CD14-positive monocyte (primary cell): ENCODE measurements around the gene ANTXR1. TPM values are rescaled to one million over a fixed set of nuclear protein-coding genes. Genes with fewer than 3 reads are reported as not detected.

Experiments
- DNase-seq, 3 donors: peaks; one replicate each; pipeline ENCODE4 v3.0.0-alpha.2; 2011 to 2022
- H2AFZ ChIP-seq: 2 replicates; pipeline ENCODE4 v1.6.0; 2012; ENCODE audit warnings: mild to moderate bottlenecking, low read depth, low read length, inconsistent platforms; ENCODE audit not compliant: insufficient read depth, poor library complexity, severe bottlenecking
- H3K27ac ChIP-seq, 2 donors: 1 replicate in 1 of 2; 2 replicates in 1 of 2; pipeline ENCODE4 v1.5.1; 2012 to 2013; ENCODE audit warnings: low read length in 2 of 2, control low read depth in 1 of 2, inconsistent platforms in 1 of 2, low read depth in 1 of 2, mild to moderate bottlenecking in 1 of 2
- H3K27me3 ChIP-seq, 2 donors: one replicate each; pipeline versions ENCODE4 v1.6.0 to v1.6.1; 2011 to 2013; ENCODE audit warnings: low read length in 2 of 2; ENCODE audit not compliant: control insufficient read depth in 2 of 2, insufficient read depth in 2 of 2
- H3K36me3 ChIP-seq, 2 donors: replicated peaks in 1 of 2; 1 replicate in 1 of 2; 2 replicates in 1 of 2; pipeline versions ENCODE4 v1.5.1 to v1.6.1; 2012 to 2013; ENCODE audit warnings: low read length in 2 of 2, control low read depth in 1 of 2, inconsistent platforms in 1 of 2, mild to moderate bottlenecking in 1 of 2; ENCODE audit not compliant: insufficient read depth in 2 of 2, control insufficient read depth in 1 of 2
- H3K4me1 ChIP-seq, 2 donors: 1 replicate in 1 of 2; 2 replicates in 1 of 2; pipeline versions ENCODE4 v1.5.1 to v1.6.1; 2012 to 2013; ENCODE audit warnings: low read length in 2 of 2, control low read depth in 1 of 2, inconsistent platforms in 1 of 2, mild to moderate bottlenecking in 1 of 2, moderate library complexity in 1 of 2; ENCODE audit not compliant: insufficient read depth in 2 of 2, control insufficient read depth in 1 of 2
- H3K4me2 ChIP-seq: replicated peaks from 2 replicates; pipeline ENCODE3; 2012; ENCODE audit warnings: low read length, moderate library complexity, mild to moderate bottlenecking; ENCODE audit not compliant: poor library complexity, severe bottlenecking; ENCODE audit errors: extremely low read depth
- H3K4me3 ChIP-seq, 3 experiments: fragments of 200-600 bp in 1 of 3; sonication (generic) in 1 of 3; replicated peaks in 1 of 3; 1 replicate in 2 of 3; 2 replicates in 1 of 3; pipeline ENCODE4 v1.5.1; 2011 to 2013; ENCODE audit warnings: low read length in 3 of 3, mild to moderate bottlenecking in 3 of 3, control low read depth in 2 of 3, low read depth in 2 of 3, inconsistent platforms in 1 of 3, moderate library complexity in 1 of 3
- H3K79me2 ChIP-seq: 2 replicates; pipeline ENCODE4 v1.6.0; 2012; ENCODE audit warnings: mild to moderate bottlenecking, control low read depth, inconsistent platforms, low read length, moderate library complexity; ENCODE audit not compliant: insufficient read depth
- H3K9ac ChIP-seq: 2 replicates; pipeline ENCODE4 v1.6.0; 2017; ENCODE audit warnings: low read length, mild to moderate bottlenecking; ENCODE audit not compliant: insufficient read depth, poor library complexity, severe bottlenecking
- H3K9me3 ChIP-seq, 2 donors: replicated peaks in 1 of 2; 1 replicate in 1 of 2; 2 replicates in 1 of 2; pipeline versions ENCODE4 v1.5.1 to v1.6.1; 2012 to 2013; ENCODE audit warnings: low read length in 2 of 2, control low read depth in 1 of 2; ENCODE audit not compliant: control insufficient read depth in 1 of 2, insufficient read depth in 1 of 2
- H4K20me1 ChIP-seq: 2 replicates; pipeline ENCODE4 v1.6.0; 2012; ENCODE audit warnings: mild to moderate bottlenecking, low read length, control low read depth, moderate library complexity; ENCODE audit not compliant: insufficient read depth
- H3K27ac Mint-ChIP-seq, 7 donors: one replicate each; pipeline ENCODE4 v1.8.0; 2020; ENCODE audit warnings: mild to moderate bottlenecking in 7 of 7, mixed read lengths in 7 of 7, moderate library complexity in 6 of 7, inconsistent platforms in 2 of 7
- H3K27me3 Mint-ChIP-seq, 3 donors: one replicate each; pipeline ENCODE4 v1.8.0; 2021 to 2022; ENCODE audit warnings: low read depth in 3 of 3, mild to moderate bottlenecking in 3 of 3, mixed read lengths in 3 of 3, moderate library complexity in 3 of 3, inconsistent platforms in 1 of 3
- H3K36me3 Mint-ChIP-seq, 2 donors: one replicate each; pipeline ENCODE4 v1.8.0; 2020; ENCODE audit warnings: mixed read lengths in 2 of 2, inconsistent platforms in 1 of 2, mild to moderate bottlenecking in 1 of 2
- H3K4me1 Mint-ChIP-seq: one replicate; pipeline ENCODE4 v1.8.0; 2020; ENCODE audit warnings: mild to moderate bottlenecking, mixed read lengths
- H3K4me3 Mint-ChIP-seq, 2 donors: one replicate each; pipeline ENCODE4 v1.8.0; 2020; ENCODE audit warnings: mild to moderate bottlenecking in 2 of 2, mixed read lengths in 2 of 2, moderate library complexity in 1 of 2
- H3K9me3 Mint-ChIP-seq, 7 donors: one replicate each; pipeline ENCODE4 v1.8.0; 2020 to 2022; ENCODE audit warnings: mixed read lengths in 7 of 7, mild to moderate bottlenecking in 6 of 7, moderate library complexity in 6 of 7, inconsistent platforms in 2 of 7
- WGBS: methylation state at CpG from one replicate; pipeline ENCODE4 v1.1.5; 2013; ENCODE audit warnings: missing lambda C conversion rate; ENCODE audit not compliant: insufficient coverage; 5-methylcytosine and 5-hydroxymethylcytosine counted together
- intact Hi-C, 2 donors: fragments of 100-400 bp; cut with micrococcal nuclease; formaldehyde crosslinking; loops; one replicate each; pipeline versions ENCODE4 v1.15.0 to v1.15.1; 2023
- polyA plus RNA-seq, 3 donors: library from polyadenylated mRNA; depleted of rRNA in 1 of 3; unstranded in 2 of 3; stranded (reverse) in 1 of 3; fragments of 300-500 nt in 2 of 3; fragments of >200 nt in 1 of 3; fragmentation: Illumina TruSeq in 2 of 3; gene quantifications; 1 replicate in 2 of 3; 2 replicates in 1 of 3; pipeline ENCODE4 v1.2.3, GENCODE V29; 2012 to 2021
- TF ChIP-seq, protein P1 (sequence below): fragments of 200-600 bp; IDR thresholded peaks from one replicate; pipeline ENCODE4 v1.8.0; 2022; ENCODE audit warnings: antibody characterized with exemption, mild to moderate bottlenecking

ANTXR1 gene
- polyA plus RNA-seq, 3 donors, result not detected

DNA sequence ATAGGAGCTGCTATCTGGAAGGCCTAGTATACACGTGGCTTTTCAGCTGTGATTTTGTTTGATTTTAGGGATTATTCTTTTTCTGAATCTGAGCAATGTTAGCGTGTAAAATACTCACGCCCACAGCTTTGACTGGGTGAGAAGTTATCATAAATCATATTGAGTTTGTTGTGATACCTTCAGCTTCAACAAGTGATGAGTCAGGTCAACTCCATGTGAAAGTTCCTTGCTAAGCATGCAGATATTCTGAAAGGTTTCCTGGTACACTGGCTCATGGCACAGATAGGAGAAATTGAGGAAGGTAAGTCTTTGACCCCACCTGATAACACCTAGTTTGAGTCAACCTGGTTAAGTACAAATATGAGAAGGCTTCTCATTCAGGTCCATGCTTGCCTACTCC lies 38.7 kb upstream of the ANTXR1 start, which contains the start of gene GKN1:
TSS of gene GKN1 (plus strand) at position 386 of the 400 bp plus-strand sequence. CDS start 42 bp downstream, outside the sequence.
- H3K9ac ChIP-seq, result no peak within 1 kb of the TSS
- no peak within 1 kb of the TSS for H3K4me3 Mint-ChIP-seq
- no peak within 1 kb of the TSS for H2AFZ ChIP-seq
- H4K20me1 ChIP-seq, result no peaks in the 10 kb centered on the region
- H3K4me3 ChIP-seq, result no peak within 1 kb of the TSS
- H3K4me2 ChIP-seq, result no peak within 1 kb of the TSS
- WGBS, result no CpG with 5 or more reads among the region's 3 CpGs
- DNase-seq, result no peak
- no peaks in the 10 kb centered on the region for H3K4me1 ChIP-seq
- intact Hi-C loops, result no loop called here
- TF ChIP-seq, protein P1, sequence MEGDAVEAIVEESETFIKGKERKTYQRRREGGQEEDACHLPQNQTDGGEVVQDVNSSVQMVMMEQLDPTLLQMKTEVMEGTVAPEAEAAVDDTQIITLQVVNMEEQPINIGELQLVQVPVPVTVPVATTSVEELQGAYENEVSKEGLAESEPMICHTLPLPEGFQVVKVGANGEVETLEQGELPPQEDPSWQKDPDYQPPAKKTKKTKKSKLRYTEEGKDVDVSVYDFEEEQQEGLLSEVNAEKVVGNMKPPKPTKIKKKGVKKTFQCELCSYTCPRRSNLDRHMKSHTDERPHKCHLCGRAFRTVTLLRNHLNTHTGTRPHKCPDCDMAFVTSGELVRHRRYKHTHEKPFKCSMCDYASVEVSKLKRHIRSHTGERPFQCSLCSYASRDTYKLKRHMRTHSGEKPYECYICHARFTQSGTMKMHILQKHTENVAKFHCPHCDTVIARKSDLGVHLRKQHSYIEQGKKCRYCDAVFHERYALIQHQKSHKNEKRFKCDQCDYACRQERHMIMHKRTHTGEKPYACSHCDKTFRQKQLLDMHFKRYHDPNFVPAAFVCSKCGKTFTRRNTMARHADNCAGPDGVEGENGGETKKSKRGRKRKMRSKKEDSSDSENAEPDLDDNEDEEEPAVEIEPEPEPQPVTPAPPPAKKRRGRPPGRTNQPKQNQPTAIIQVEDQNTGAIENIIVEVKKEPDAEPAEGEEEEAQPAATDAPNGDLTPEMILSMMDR, result no peak
- peaks cover 0 to 5% (median 2%) of the 10 kb centered on the region in 3 donors for H3K27me3 Mint-ChIP-seq
- no peak within 1 kb of the TSS for H3K27ac ChIP-seq
- H3K27ac Mint-ChIP-seq, result no peak within 1 kb of the TSS
- peaks cover 0 to 1% (median 0%) of the 10 kb centered on the region in 7 donors for H3K9me3 Mint-ChIP-seq
- H3K4me1 Mint-ChIP-seq, result no peaks in the 10 kb centered on the region
- no peaks in the 10 kb centered on the region for H3K27me3 ChIP-seq
- H3K79me2 ChIP-seq, result no peaks in the 10 kb centered on the region
- no peaks in the 10 kb centered on the region for H3K9me3 ChIP-seq
- no peaks in the 10 kb centered on the region for H3K36me3 Mint-ChIP-seq
- no peaks in the 10 kb centered on the region for H3K36me3 ChIP-seq

DNA sequence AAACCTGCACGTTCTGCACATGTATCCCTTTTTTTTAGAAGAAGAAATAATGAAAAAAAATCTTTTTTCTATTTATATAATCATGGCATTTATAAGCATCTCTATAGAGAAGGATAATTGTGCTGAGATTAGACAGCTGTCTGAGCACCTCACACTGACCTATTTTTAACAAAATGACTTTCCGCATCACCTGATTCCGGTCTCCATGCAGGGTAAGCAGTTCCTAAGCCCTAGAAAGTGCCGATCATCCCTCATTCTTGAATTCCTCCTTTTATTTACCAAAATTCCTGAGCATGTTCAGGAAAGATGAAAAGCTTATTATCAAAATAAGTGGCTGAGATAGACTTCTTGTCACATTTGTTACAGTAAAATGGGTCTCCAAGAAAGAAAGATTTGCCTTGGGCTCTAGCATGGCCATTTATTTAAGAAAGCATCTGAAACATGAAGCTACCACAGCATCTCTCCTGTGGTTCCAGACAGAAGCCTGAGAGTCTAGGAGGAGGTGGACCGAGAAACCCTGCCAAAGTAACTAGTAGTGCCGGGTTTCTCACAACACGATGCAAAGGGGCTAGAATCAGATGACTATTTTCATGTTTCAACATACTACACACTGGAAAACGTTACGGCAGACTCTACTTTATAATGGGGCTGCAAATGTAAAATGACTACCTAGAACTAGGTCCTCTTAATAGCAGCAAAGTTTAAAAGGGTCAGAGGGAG lies 37.9 kb upstream of the ANTXR1 start:
- DNase-seq, result no peak
- Histone ChIP-seq H3K4me1 (no peaks in the 10 kb centered on the region), H4K20me1 (no peaks in the 10 kb centered on the region), H2AFZ (no peak overlapping the region), H3K9me3 (no peaks in the 10 kb centered on the region), H3K4me3 (no peak overlapping the region), H3K27ac (no peak overlapping the region), H3K4me2 (no peak overlapping the region), H3K79me2 (no peaks in the 10 kb centered on the region), H3K27me3 (no peaks in the 10 kb centered on the region), H3K9ac (no peak overlapping the region), H3K36me3 (no peaks in the 10 kb centered on the region)
- Mint-ChIP-seq H3K27ac (no peak overlapping the region), H3K4me1 (no peaks in the 10 kb centered on the region), H3K27me3 (peaks cover 0 to 5% (median 2%) of the 10 kb centered on the region in 3 donors), H3K4me3 (no peak overlapping the region), H3K9me3 (peaks cover 0 to 1% (median 0%) of the 10 kb centered on the region in 7 donors), H3K36me3 (no peaks in the 10 kb centered on the region)
- TF ChIP-seq, protein P1, result no peak
- WGBS, result 100% methylated on average over 1 of the region's 9 CpGs
- intact Hi-C loops, result no loop called here
